Motor neuron (in vitro differentiated cells): Measurements from ENCODE around the gene VSTM4. TPM values are rescaled to one million over a fixed set of nuclear protein-coding genes. Genes with fewer than 3 reads are reported as not detected.

Experiments used
- ATAC-seq, 8 experiments: fragments of 200-7000 bp; cut with Tn5 transposase; replicated peaks in 6 of 8; 2 replicates each; pipeline ENCODE4 v1.8.0; 2021; ENCODE audit warnings: mild to moderate bottlenecking in 8 of 8, moderate library complexity in 8 of 8
- H3K27ac ChIP-seq, 2 donors: fragments of 250-450 bp; sonication (Bioruptor Pico); 2 replicates each; pipeline ENCODE4 v1.9.0; 2021; ENCODE audit warnings: antibody characterized with exemption in 2 of 2, mild to moderate bottlenecking in 2 of 2, moderate library complexity in 1 of 2
- H3K4me1 ChIP-seq, 2 donors: fragments of 250-450 bp; sonication (Bioruptor Pico); replicated peaks in 1 of 2; 2 replicates each; pipeline ENCODE4 v1.6.1; 2021; ENCODE audit warnings: antibody characterized with exemption in 2 of 2, mild to moderate bottlenecking in 2 of 2, moderate library complexity in 1 of 2
- H3K4me3 ChIP-seq, 5 donors: fragments of 250-450 bp; sonication (Bioruptor Pico); 2 replicates each; pipeline ENCODE4 v1.9.0; 2021; ENCODE audit warnings: antibody characterized with exemption in 5 of 5, mild to moderate bottlenecking in 5 of 5, moderate library complexity in 4 of 5
- WGBS, 10 experiments: fragments of 450-650 bp; shearing (Covaris generic); methylation state at CpG; one replicate each; pipeline ENCODE4 v1.0.0; 2022; 5-methylcytosine and 5-hydroxymethylcytosine counted together
- in situ Hi-C, 9 experiments: fragments of 400-800 bp; cut with MboI; loops; one replicate each; pipeline ENCODE4 v1.15.0; 2021; ENCODE audit warnings: low sequenced_read_pairs in 9 of 9, low pct_unique_long_range_greater_than_20kb in 2 of 9; ENCODE audit not compliant: unreplicated experiment in 9 of 9
- total RNA-seq, 8 experiments: library from RNA; unstranded; fragments of 300-600 nt; gene quantifications; 2 replicates each; pipeline versions ENCODE4 v1.2.3 to v1.2.4, GENCODE V29; 2022

The VSTM4 gene
- 10 to 100 TPM in 1 of 8 experiments, 1 to 10 TPM in 5, under 1 TPM in 2; 0.24 to 19.0 (median 2.0) TPM for total RNA-seq

GRCh38 chr10:49115015-49115795 is at the start of gene VSTM4:
Gene VSTM4 (minus strand): TSS chr10:49115522. CDS start chr10:49115485, 37 bp downstream.
- peaks cover 4 to 8% of the 10 kb centered on the region in 2 donors for H3K4me1 ChIP-seq
- H3K4me3 ChIP-seq: peak within 1 kb of the TSS; percentile 35 to 65 (median 51)
- in situ Hi-C loops: no loop called here
- WGBS, 10 experiments: 0 to 40% (median 15%) methylated on average over 1 to 8 of the region's 95 CpGs; no CpG with 5 or more reads in 6 of the 10 experiments
- peak; percentile 75 to 90 (median 82) for ATAC-seq
- H3K27ac ChIP-seq: peak within 1 kb of the TSS in 1 of 2 donors; percentile 18

- no peak overlapping the region for H3K4me3 ChIP-seq
- peak in 6 of 8 experiments; percentile 22 to 86 (median 58) for ATAC-seq
- no peaks in the 10 kb centered on the region for H3K4me1 ChIP-seq
- no peak overlapping the region for H3K27ac ChIP-seq
- WGBS, 10 experiments: 40 to 100% (median 66%) methylated on average over 1 to 7 of the region's 9 CpGs; no CpG with 5 or more reads in 2 of the 10 experiments
- in situ Hi-C loops: loop anchor here in 2 of 9 experiments (25.0 kb wide), 3 partner anchors 177 to 502 kb away; no protein-coding TSS in a partner anchor
Observed at GRCh38 chr10:49164559-49165188, 49.4 kb upstream of the VSTM4 start.

GRCh38 chr10:49163741-49164140 is 48.4 kb upstream of the VSTM4 start:
- WGBS, 10 experiments: 47 to 100% (median 80%) methylated on average over 1 to 3 of the region's 4 CpGs; no CpG with 5 or more reads in 3 of the 10 experiments
- ATAC-seq: peak in 1 of 8 experiments; percentile 44
- in situ Hi-C loops: loop anchor here in 2 of 9 experiments (25.0 kb wide), 3 partner anchors 176 to 501 kb away; no protein-coding TSS in a partner anchor

GRCh38 chr10:49162761-49163310 is 47.5 kb upstream of the VSTM4 start:
- H3K27ac ChIP-seq: no peak overlapping the region
- H3K4me1 ChIP-seq: no peaks in the 10 kb centered on the region
- H3K4me3 ChIP-seq: no peak overlapping the region
- no peak for ATAC-seq
- 100% methylated on average over 1 of the region's 8 CpGs; no CpG with 5 or more reads in 8 of the 10 experiments for WGBS, 10 experiments
- in situ Hi-C loops: loop anchor here in 2 of 9 experiments (25.0 kb wide), 3 partner anchors 176 to 501 kb away; no protein-coding TSS in a partner anchor

More at GRCh38 chr10:49163741-49164140, 48.4 kb upstream of the VSTM4 start:
- H3K27ac ChIP-seq: no peak overlapping the region
- H3K4me3 ChIP-seq: no peak overlapping the region
- H3K4me1 ChIP-seq: no peaks in the 10 kb centered on the region

GRCh38 chr10:49162063-49162462 is 46.7 kb upstream of the VSTM4 start:
- Histone ChIP-seq H3K4me3 (no peak overlapping the region), H3K27ac (no peak overlapping the region), H3K4me1 (no peaks in the 10 kb centered on the region)
- WGBS, 10 experiments: 0 to 100% (median 67%) methylated on average over 1 to 5 of the region's 5 CpGs; no CpG with 5 or more reads in 3 of the 10 experiments
- in situ Hi-C loops: loop anchor here in 2 of 9 experiments (25.0 kb wide), 3 partner anchors 175 to 500 kb away; no protein-coding TSS in a partner anchor
- ATAC-seq: no peak

GRCh38 chr10:49161411-49161997 is 46.2 kb upstream of the VSTM4 start:
- 0 to 63% (median 31%) methylated on average over 1 to 8 of the region's 8 CpGs; no CpG with 5 or more reads in 1 of the 10 experiments for WGBS, 10 experiments
- Histone ChIP-seq H3K4me1 (no peaks in the 10 kb centered on the region), H3K27ac (no peak overlapping the region), H3K4me3 (no peak overlapping the region)
- peak in 3 of 8 experiments; percentile 49 to 58 (median 54) for ATAC-seq
- in situ Hi-C loops: loop anchor here in 2 of 9 experiments (25.0 kb wide), 3 partner anchors 174 to 499 kb away; no protein-coding TSS in a partner anchor

- H3K4me3 ChIP-seq: no peak overlapping the region
- ATAC-seq: no peak
- no peaks in the 10 kb centered on the region for H3K4me1 ChIP-seq
- 56 to 100% (median 83%) methylated on average over 1 to 5 of the region's 5 CpGs; no CpG with 5 or more reads in 3 of the 10 experiments for WGBS, 10 experiments
- in situ Hi-C loops: loop anchor here in 2 of 9 experiments (25.0 kb wide), 3 partner anchors 174 to 499 kb away; no protein-coding TSS in a partner anchor
- no peak overlapping the region for H3K27ac ChIP-seq
Observed at GRCh38 chr10:49160814-49161213, 45.5 kb upstream of the VSTM4 start.

GRCh38 chr10:49160110-49160509 is 44.8 kb upstream of the VSTM4 start:
- H3K4me1 ChIP-seq: no peaks in the 10 kb centered on the region
- 47 to 90% (median 81%) methylated on average over 3 to 5 of the region's 5 CpGs; no CpG with 5 or more reads in 1 of the 10 experiments for WGBS, 10 experiments
- no peak overlapping the region for H3K4me3 ChIP-seq
- ATAC-seq: no peak
- no peak overlapping the region for H3K27ac ChIP-seq
- in situ Hi-C loops: loop anchor here in 2 of 9 experiments (25.0 kb wide), 3 partner anchors 173 to 498 kb away; no protein-coding TSS in a partner anchor

- ATAC-seq: no peak
- Histone ChIP-seq H3K4me3 (no peak overlapping the region), H3K27ac (no peak overlapping the region), H3K4me1 (no peaks in the 10 kb centered on the region)
- WGBS, 10 experiments: 20 to 94% (median 78%) methylated on average over 1 to 3 of the region's 3 CpGs; no CpG with 5 or more reads in 1 of the 10 experiments
- in situ Hi-C loops: loop anchor here in 2 of 9 experiments (25.0 kb wide), 3 partner anchors 172 to 497 kb away; no protein-coding TSS in a partner anchor
Observed at GRCh38 chr10:49158915-49159314, 43.6 kb upstream of the VSTM4 start.

GRCh38 chr10:49158404-49158803 is 43.1 kb upstream of the VSTM4 start:
- Histone ChIP-seq H3K27ac (no peak overlapping the region), H3K4me1 (no peaks in the 10 kb centered on the region), H3K4me3 (no peak overlapping the region)
- WGBS, 10 experiments: 33 to 95% (median 64%) methylated on average over 1 to 7 of the region's 7 CpGs
- in situ Hi-C loops: loop anchor here in 2 of 9 experiments (25.0 kb wide), 3 partner anchors 171 to 496 kb away; no protein-coding TSS in a partner anchor
- ATAC-seq: no peak

- no peak overlapping the region for H3K4me3 ChIP-seq
- no peak overlapping the region for H3K27ac ChIP-seq
- ATAC-seq: no peak
- in situ Hi-C loops: loop anchor here in 2 of 9 experiments (25.0 kb wide), 3 partner anchors 170 to 495 kb away; no protein-coding TSS in a partner anchor
- 40 to 100% (median 81%) methylated on average over 1 to 3 of the region's 3 CpGs; no CpG with 5 or more reads in 2 of the 10 experiments for WGBS, 10 experiments
- H3K4me1 ChIP-seq: no peaks in the 10 kb centered on the region
Observed at GRCh38 chr10:49157229-49157628, 41.9 kb upstream of the VSTM4 start.

- 69 to 100% (median 92%) methylated on average over 1 to 6 of the region's 6 CpGs; no CpG with 5 or more reads in 1 of the 10 experiments for WGBS, 10 experiments
- no peak for ATAC-seq
- no peak overlapping the region for H3K27ac ChIP-seq
- in situ Hi-C loops: loop anchor here in 2 of 9 experiments (25.0 kb wide), 3 partner anchors 167 to 492 kb away; no protein-coding TSS in a partner anchor
- H3K4me3 ChIP-seq: no peak overlapping the region
- H3K4me1 ChIP-seq: no peaks in the 10 kb centered on the region
Observed at GRCh38 chr10:49154641-49155040, 39.3 kb upstream of the VSTM4 start.
